ENCODE results near the gene ANAPC7.

DNA sequence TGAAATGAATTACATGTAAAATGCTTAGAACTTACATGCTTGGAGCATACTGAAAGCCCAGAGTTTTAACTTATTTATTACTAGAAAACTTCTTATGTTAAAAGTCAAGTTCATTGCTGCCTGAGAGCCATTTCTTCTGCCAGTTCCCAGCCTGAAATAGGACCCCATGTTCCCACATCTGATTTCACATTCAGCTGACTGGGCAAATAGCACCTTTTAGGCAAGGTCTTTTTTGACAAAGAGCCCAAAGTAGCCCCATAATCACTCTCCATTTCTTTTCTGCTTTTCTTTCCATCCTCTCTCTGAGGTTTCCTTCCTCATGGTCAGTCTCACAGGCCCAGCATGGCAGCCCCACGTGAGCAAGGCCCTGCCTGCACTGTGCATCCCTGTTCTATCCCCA lies 47.8 kb upstream of the ANAPC7 start:
- no peak for TF ChIP-seq CTCF (IDR thresholded peaks at IDR 0.05)
- no peak for TF ChIP-seq POLR2AphosphoS5 (IDR thresholded peaks at IDR 0.05)
